Adipose tissue (tissue), 3 donors: ENCODE results near the gene ERFL. TPM values are rescaled to one million over a fixed set of nuclear protein-coding genes. Genes with fewer than 3 reads are reported as not detected.
"Not testable (repeated sequence)": the region's sequence is repeated elsewhere in the genome, so short reads cannot be mapped to it uniquely, and the experiment has no call there.

ENCODE experiments used
- H3K27ac ChIP-seq: one replicate; pipeline ENCODE4 v1.5.1; 2013; ENCODE audit warnings: low read depth, low read length
- WGBS, 3 donors: extraction: QIAGEN DNeasy Blood & Tissue Kit; methylation state at CpG; one replicate each; pipeline ENCODE4 v1.1.7; 2013; 5-methylcytosine and 5-hydroxymethylcytosine counted together
- polyA plus RNA-seq, 3 donors: library from polyadenylated mRNA; stranded (reverse); fragments of 200-250 nt; gene quantifications; one replicate each; pipeline ENCODE4 v1.2.3, GENCODE V29; 2013
- donor health status: healthy with polysubstance abuse.
- donor health status: Bipolar disorder and iron deficiency.
- donor health status: healthy.

The ERFL gene
- polyA plus RNA-seq, 3 donors = 0.12 to 0.24 TPM; not detected in 1

- WGBS, 3 donors = 85 to 91% (median 87%) methylated on average over 33 of the region's 33 CpGs
- no peak overlapping the region for H3K27ac ChIP-seq
These were observed 8.1 kb downstream of the ERFL start for GRCh38 chr19:41919948-41920712.

GRCh38 chr19:41918653-41919244, 9.5 kb downstream of the ERFL start:
- H3K27ac ChIP-seq = no peak overlapping the region
- 84 to 94% (median 91%) methylated on average over 5 of the region's 5 CpGs for WGBS, 3 donors

- H3K27ac ChIP-seq = no peak overlapping the region
- 82 to 93% (median 85%) methylated on average over 4 to 6 of the region's 6 CpGs for WGBS, 3 donors
These were observed 10.2 kb downstream of the ERFL start for GRCh38 chr19:41918095-41918494.

GRCh38 chr19:41917676-41918075, 10.6 kb downstream of the ERFL start:
- no peak overlapping the region for H3K27ac ChIP-seq
- 42 to 54% (median 46%) methylated on average over 12 of the region's 12 CpGs for WGBS, 3 donors

GRCh38 chr19:41915776-41916414, 12.4 kb downstream of the ERFL start:
- WGBS, 3 donors = 27 to 35% (median 29%) methylated on average over 21 to 27 of the region's 27 CpGs
- no peak overlapping the region for H3K27ac ChIP-seq

DNA sequence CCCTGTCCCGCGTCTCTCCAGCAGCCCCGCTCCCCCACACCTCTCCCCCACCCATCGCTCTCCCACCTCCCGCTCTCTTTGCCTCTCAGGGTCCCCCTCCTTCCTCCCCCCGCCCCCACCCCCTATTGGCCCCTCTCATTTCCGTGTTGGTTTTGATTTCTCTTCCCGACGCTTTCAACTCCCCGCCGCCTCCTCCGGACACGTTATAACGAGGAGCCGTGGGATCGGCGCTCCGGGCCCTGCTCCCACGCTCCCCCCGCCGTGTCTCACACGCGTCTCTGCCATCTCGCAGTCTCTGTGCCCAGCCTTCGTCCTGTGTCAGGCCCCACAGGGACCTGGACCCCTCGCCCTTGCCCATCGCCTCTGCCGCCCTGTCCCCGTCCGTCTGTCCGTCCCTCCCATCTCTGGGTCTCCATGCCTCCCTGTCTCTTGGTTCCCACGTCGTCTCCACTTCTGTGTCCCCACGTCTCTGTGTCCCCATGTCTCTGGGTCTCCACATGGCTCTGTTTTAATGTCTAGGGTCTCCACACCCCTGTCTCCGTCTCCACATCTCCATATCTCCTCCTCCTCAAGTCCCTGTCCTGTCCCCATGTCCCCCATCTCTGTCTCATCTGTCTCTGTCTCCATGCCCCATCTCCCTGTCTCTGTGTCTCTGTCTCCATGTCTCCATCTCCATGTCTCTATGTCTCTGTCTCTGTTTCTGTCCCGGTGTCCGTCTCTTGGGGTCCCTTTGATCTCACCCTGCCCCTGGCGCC, 13.1 kb downstream of the ERFL start:
- WGBS, 3 donors = 3 to 4% (median 3%) methylated on average over 37 to 38 of the region's 38 CpGs
- no peak overlapping the region for H3K27ac ChIP-seq

GRCh38 chr19:41914424-41914834, 13.8 kb downstream of the ERFL start:
- WGBS, 3 donors = 3 to 12% (median 9%) methylated on average over 2 to 5 of the region's 5 CpGs
- H3K27ac ChIP-seq = not testable (repeated sequence)

- no peak overlapping the region for H3K27ac ChIP-seq
- WGBS, 3 donors = 7 to 15% (median 8%) methylated on average over 20 to 21 of the region's 21 CpGs
These were observed 14.5 kb downstream of the ERFL start for GRCh38 chr19:41913538-41914423.

DNA sequence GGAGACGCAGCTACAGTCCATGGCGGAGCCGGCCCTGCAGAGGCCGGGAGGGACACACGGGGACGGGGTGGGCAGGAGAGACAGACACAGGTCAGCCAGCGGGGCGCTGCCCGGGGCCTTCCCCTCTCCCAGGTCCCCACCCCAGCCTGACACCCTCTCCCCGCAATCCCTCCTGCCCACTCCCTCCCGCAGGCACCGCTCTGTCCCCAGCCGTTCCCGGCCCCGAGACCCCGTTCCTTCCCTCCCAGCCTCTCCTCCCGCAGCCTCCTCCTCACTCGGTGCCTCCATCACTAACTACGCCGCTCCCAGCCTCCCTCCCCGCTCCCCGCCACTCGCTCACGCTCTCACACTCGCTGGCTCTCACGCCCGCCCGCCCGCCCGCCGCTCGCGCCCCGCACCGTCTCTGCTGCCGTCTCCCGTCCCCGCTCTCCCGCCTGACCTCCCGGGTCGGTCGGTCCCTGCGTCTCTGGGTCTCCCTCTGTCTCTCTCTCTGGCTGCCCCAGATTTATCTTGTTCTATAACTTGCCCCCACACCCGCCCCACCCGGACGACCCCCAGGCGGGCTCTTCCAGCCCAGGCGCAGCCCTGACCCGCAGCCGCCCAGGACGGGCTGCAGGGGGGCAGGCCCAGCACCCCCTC, 15.2 kb downstream of the ERFL start:
- 2% methylated on average over 34 to 51 of the region's 51 CpGs for whole genome bisulfite sequencing, 3 donors
- H3K27ac ChIP-seq = no peak overlapping the region

DNA sequence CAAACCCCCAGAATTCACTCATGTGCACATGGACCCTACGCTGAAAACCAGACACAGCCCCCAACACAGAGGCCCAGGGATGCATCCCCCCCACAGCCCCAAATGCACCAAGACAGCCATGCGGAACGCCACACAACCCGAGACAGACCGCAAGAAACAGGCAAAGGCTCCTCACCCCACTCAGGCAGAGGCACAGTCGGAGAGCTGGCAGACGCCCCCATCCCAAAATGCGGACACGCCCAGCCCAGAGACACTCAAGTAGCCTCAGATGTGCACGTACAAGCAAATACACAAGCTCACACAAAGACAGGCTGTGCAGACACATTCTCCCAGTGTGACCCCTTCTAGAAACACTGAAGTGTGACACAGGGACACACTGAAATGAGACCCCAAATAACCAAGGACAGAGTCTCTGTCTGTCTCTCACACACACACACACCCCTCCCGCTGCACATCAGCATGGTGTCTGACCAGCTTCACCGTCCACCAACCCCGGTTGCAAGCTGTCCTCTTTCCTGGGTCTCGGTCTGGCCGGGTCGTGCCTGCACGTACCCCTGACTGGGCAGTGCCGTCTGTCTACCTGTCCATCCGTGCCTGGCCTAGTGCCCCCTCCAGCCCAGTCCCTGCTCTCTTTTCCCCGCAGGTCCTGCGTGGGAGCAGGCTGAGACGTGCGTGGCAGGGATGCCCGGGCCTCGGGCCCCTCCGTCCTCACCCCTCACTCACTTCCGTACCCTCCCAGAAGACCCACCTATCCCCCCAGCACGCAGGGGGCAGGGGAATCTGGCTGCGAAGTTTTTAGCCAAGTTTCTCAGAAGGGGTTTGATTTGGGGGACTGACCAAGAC, 16.1 kb downstream of the ERFL start:
- no peak overlapping the region for H3K27ac ChIP-seq
- WGBS, 3 donors = 13 to 19% (median 17%) methylated on average over 29 of the region's 29 CpGs

DNA sequence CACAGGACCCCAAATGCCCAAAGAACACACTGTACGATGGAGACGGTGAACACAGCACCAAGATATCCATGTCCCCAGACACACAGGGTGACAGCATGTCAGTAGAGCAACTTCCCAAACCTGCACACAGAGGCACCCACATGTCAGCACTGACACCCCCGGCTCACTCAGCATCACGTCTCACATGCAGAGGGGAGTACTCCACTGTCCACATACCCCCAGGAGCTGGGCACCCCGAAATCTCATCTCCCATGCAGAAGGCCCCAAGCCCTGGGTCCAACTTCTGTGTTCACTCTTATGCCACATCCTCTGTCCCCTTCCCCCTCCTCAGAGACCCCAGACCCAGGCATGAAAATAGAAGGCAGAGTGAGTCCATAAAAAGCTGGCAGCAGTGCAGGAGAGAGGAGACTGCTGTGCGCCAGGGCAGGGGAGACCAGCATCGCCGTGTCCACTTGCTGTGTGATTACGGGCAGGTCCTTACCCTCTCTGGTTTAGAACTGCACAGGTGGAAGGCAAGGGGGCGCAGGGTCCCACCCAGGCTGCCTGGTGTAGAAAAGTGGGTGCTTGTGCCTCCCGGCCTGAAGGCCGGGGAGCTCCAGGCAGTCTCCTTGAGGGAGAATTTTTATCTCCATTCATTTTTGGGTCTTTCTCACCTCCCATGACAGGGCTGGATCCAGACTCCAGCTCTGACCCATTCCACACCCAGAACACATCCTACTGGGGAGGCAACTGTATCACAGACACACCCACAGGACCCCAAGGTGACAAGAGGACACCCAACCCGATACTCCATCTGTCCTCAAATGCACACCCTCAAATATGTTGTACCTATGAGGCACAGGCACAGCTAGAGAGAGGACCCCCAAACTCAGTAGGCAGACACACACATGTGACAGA, 17.0 kb downstream of the ERFL start:
- no peak overlapping the region for H3K27ac ChIP-seq
- 53 to 65% (median 62%) methylated on average over 13 of the region's 13 CpGs for WGBS, 3 donors

- no peak overlapping the region for H3K27ac ChIP-seq
- WGBS, 3 donors = 55 to 60% (median 57%) methylated on average over 12 of the region's 12 CpGs
These were observed 17.8 kb downstream of the ERFL start for GRCh38 chr19:41910240-41910991.

DNA sequence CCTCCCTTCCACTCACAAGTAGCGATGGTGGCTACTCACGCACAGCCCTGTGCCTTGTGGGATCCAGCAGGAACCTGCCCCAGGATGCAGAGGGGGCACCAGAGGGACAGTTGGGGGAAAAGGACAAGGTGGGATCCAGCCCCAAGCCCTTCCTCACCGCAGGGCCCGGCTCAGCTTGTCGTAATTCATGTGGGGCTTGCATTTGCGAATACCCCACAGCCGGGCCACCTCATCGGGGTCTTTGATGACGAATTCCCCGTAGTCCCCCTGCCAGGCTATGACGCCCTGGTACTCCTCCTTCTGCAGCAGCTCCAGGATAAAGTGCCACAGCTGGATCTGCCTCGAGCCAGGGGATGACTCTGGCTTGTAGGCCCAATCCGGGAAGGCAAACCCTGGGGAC, 18.5 kb downstream of the ERFL start:
- 55 to 68% (median 60%) methylated on average over 13 of the region's 13 CpGs for WGBS, 3 donors
- no peak overlapping the region for H3K27ac ChIP-seq

GRCh38 chr19:41908724-41909464, 19.4 kb downstream of the ERFL start:
- WGBS, 3 donors = 74 to 85% (median 82%) methylated on average over 11 of the region's 11 CpGs
- H3K27ac ChIP-seq = no peak overlapping the region
